ENCODE data around the gene G6PC1.
"Not testable (repeated sequence)": the region's sequence is repeated elsewhere in the genome, so short reads cannot be mapped to it uniquely, and the experiment has no call there.

The G6PC1 gene

DNA sequence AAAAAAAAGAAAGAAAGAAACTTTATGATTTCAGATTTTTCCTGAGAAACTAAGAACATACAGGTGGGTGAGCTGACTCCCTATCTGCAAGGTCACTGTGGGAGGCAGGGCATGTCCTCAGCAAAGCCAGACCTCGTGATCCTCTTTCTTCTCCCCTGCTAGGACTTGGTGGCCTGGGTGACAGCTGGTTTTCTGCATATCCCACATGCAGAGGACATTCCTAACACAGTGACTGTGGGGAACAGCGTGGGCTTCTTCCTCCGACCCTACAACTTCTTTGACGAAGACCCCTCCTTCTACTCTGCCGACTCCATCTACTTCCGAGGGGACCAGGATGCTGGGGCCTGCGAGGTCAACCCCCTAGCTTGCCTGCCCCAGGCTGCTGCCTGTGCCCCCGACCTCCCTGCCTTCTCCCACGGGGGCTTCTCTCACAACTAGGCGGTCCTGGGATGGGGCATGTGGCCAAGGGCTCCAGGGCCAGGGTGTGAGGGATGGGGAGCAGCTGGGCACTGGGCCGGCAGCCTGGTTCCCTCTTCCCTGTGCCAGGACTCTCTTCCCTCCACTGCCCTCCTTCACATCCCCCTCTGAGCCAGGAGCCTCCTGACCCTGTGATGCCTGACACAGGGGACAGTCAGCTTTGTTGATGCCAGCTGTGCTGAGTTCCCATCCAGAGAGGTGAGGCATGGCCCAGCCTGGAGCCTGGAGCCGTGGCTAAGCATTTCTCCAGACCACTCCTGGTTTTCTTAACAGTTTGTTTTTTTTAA lies 26.5 kb upstream of the G6PC1 start:
- not testable (repeated sequence) for DNase-seq (ENCODE audit: low read depth in 2 of 2)

DNA sequence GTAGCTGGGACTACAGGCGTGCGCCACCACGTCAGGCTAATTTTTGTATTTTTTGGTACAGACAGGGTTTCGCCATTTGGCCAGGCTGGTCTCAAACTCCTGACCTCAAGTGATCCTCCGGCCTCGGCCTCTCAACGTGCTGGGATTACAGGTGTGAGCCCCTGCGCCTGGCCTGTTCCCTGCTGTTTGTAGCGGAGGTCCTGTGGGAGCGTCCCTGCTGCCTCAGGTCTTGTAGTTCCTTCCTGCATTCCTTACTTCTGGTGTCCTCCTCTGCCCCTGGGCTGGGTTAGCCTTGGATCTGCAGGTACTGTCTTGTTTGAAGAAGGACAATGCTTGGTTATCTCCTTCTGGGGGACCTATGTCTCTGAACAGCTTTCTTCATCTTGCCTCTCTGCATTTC lies 23.6 kb upstream of the G6PC1 start:
- no peak for DNase-seq (ENCODE audit: low read depth in 2 of 2)

DNA sequence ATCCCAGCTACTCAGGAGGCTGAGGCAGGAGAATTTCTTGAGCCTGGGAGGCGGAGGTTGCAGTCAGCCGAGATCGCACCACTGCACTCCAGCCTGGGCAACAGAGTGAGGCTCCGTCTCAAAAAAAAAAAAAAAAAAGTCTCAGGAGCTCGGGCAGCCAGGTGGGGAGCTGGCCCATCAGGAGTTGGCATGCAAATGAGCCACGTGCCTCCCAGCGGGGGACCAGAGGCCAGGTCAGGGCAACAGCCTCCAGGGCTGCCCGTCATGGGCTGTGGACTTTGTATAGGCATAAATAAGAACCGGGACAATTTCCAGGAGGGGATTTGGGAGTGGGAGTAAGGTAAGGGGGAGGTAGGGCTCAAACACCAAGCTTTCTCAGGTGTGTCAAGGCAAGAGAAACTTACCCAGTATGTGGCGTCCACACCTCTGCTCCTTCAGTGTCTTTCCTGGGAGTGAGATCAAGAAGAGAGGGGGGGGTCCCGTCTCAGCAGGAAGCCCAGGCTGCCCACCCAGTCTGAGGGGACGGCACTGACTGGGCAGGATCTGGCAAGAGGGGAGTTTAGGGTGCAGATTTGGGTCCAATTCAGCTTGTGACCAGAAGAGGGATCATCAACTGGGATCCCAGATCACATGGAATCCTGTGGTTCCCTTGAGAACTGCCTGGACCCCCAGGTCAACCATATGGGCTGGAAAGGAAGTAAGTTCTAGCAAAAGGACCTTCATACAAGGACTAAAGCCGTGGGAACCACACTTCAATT lies 22.3 kb upstream of the G6PC1 start:
- no peak for DNase-seq (ENCODE audit: low read depth in 2 of 2)

DNA sequence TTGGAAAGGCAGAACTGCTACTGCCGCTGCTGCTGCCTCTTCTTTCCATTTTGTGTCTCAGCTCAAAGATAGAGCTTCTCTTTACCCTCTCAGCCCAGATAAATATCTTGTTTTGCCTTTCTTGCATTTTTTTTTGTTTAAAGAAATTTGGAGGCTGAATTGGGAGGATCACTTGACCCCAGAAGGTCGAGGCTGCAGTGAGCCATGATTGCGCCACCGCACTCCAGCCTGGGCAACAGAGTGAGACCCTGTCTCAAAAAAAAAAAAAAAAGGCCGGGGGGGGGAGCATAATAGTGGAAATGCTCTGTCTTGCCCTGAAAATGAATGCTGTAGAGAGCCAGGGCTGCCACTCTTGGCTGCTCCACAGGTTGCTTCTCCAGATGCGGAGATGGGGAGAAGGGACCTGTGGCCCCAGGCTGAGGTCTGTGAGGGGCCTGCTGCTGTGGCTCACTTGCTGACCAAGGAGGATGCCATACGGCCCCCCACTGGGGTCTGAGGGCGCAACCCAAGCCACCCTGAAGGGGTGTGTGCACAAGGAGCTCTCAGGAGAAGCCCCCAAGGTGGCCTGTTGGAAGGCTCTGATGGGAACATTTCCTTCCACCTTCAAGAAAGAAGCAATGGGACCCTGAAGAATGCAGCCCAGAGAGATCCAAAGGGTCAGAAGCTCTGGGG lies 21.5 kb upstream of the G6PC1 start:
- DNase-seq (ENCODE audit: low read depth in 2 of 2), result no peak

DNA sequence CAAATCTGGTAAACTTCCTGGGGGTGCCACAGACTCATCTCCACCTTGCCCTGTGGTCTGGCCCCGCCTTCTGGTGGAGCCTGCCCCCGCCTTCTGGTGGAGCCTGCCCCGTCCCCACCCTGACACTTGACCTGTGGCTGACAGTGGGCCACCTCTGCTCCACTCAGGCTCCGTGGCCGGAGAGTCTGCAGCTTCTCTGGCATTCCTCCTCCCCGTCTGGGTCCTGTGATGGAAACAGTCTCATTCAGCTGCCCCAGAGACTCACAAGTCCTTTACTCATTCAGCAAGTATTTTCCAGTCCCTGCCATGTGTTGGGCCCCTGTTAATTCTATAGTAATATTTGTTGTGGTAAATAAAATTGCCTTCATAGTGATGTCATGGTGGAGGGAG lies 21.0 kb upstream of the G6PC1 start:
- no peak for DNase-seq (ENCODE audit: low read depth in 2 of 2)

DNA sequence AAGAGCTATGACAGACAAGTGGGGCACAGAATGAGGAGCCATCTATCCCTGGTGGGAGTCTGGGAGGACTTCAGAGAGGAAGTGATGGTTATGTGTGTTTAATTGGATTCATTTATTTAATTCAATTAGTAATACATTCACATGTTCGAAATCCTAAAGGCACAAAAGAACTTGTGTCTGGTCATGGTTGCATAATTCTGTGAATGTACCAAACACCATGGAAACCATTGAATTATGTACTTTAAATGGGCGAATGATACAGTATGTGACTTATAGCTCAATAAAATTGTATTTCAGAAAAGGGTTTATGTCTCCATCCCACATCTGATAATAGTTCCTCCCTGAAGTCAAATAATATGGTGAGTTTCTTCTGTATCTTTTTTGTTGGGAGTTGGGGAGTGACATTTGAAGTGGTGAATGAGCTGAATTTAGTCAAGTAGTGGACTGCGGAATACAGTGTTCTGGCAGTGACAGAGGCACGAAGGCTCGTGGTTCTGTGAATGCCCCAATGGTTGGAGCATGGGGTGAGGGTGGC lies 19.8 kb upstream of the G6PC1 start:
- no peak for DNase-seq (ENCODE audit: low read depth in 2 of 2)

DNA sequence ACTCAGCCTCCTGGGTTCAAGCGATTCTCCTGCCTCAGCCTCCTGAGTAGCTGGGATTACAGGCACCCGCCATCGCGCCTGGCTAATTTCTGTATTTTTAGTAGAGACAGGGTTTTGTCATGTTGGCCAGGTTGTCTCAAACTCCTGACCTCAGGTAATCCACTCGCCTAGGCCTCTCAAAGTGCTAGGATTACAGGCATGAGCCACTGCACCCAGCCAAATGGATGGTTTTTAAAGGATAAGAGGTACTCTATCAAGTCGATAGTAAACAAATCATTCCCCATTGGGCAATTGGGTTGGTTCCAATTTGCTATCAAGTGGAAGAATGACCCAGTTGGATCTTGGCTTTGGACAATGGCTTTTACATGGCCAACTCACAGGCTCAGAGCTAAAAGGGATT lies 18.9 kb upstream of the G6PC1 start:
- not testable (repeated sequence) for DNase-seq (ENCODE audit: low read depth in 2 of 2)

DNA sequence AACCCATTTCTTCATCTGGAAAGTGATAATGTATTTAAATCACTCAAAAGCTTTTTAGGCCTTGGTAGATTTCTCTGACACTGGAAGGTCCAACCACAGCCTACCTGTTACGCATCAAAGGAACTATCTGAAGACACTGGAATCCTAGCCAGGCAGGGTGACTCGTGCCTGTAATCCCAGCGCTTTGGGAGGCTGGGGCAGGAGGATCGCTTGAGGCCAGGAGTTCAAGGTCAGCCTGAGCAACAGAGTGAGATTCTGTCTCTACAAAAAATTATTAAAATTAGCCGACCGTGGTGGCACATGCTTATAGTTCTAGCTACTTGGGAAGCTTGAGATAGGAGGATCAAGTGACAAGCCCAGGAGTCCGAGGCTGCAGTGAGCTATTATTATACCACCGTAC lies 18.4 kb upstream of the G6PC1 start:
- DNase-seq (ENCODE audit: low read depth in 2 of 2), result no peak

DNA sequence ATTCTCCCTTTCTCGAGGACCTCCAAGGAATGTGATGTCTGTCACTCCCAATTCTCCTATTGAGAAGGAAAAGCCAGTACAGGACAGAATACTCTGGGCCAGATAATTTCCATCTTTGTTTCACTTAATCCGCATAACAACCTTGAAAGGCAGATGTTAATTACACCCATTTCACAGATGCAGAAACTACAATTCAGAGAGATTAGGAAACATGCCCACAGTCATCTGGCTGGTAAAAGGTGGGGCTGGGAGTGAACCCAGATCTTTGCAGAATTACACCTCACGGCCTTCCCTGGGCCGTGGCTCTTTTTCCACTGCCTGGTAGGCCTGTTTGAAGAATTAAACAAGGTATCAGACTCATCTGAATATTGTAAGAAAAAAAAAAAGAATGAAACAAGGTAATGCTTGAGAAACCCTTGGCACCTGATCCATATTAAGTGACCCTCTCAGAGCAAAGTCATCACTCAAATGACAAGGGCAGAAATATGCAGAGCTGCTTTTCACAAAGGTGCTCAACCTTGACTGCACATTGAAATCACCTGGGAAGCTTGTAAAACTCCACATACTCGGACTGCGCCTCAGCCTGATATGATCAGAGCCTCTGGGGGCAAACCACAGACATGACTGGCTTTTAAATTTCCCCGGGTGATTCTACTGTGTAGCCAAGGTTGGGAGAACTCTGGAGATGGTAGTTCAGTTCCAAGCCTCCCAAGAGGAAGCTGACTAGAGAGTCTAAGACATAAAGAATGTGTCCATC lies 16.6 kb upstream of the G6PC1 start:
- no peak for DNase-seq (ENCODE audit: low read depth in 2 of 2)

DNA sequence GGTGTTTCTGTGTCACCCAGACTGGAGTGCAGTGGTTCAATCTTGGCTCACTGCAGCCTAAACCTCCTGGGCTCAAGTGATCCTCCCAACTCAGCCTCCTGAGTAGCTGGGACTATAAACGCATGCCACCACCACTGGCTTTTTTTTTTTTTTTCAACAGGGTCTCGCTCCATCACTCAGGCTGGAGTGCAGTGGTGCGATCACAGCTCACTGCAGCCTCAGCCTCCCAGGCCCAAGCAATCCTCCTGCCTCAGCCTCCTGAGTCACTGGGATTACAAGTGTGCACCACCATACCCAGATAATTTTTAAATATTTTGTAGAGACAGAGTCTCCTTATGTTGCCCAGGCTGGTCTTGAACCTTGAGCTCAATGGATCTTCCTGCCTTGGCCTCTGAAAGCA lies 14.8 kb upstream of the G6PC1 start:
- not testable (repeated sequence) for DNase-seq (ENCODE audit: low read depth in 2 of 2)

DNA sequence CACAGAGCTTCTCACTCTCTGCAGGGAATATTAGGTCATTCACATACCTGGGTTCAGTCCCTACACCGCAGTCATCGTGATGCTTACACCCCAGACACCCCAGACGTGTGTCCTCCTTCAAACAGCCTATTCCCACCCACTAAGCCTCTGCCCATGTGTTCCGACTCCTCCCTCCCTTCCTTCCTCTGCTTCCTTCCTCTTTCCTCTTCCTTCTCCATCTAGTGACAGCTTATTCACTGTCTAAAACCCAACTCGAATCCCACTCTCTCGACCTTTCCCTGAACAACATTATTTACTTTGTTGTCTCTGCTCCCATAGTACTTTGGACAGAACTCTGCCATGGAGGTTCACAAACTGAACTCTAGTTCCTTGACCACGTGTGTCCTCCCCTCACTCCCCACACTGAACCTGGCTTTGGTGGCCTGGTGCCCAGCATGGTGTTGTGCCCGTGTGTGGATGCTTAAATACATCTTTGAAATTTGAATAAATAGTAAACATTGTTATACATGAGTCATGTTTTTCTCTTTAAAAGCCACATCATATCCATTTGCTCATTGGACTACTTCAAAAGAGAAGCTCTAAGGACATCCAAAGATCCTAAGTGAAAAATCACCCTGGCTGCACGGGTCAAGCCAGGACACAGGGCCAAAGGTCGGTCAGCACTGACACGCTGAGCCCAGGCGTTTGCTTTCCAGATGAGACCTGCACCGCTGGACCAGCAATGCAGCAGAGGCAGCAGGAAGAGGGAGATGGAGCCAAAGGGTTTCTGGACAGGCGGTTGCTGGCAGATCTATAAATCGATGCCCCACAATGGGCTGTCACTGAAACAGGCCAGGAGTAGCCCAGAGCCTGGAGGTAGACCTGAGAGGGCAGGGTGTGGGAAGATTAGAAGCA lies 14.1 kb upstream of the G6PC1 start:
- no peak for DNase-seq (ENCODE audit: low read depth in 2 of 2)

DNA sequence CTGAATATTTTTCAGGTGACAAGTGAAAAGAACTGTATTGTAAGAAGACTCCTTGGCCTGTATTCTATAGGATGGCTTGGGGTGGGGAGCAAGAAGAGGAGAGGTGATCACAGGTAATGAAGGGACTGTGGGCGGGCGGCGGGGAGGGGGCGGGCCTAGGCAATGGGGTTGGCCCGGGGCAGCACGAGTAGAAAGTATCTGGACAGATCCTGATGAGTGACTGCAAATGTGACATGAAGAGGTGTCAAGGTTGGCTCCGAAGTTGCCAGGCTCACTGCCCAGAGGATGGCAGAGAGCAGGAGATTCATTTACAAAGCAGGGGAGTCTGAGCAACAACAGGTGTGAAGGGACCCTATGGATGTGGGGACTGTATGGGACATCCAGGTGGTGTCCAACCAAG lies 10.8 kb upstream of the G6PC1 start:
- DNase-seq (ENCODE audit: low read depth in 2 of 2), result no peak

DNA sequence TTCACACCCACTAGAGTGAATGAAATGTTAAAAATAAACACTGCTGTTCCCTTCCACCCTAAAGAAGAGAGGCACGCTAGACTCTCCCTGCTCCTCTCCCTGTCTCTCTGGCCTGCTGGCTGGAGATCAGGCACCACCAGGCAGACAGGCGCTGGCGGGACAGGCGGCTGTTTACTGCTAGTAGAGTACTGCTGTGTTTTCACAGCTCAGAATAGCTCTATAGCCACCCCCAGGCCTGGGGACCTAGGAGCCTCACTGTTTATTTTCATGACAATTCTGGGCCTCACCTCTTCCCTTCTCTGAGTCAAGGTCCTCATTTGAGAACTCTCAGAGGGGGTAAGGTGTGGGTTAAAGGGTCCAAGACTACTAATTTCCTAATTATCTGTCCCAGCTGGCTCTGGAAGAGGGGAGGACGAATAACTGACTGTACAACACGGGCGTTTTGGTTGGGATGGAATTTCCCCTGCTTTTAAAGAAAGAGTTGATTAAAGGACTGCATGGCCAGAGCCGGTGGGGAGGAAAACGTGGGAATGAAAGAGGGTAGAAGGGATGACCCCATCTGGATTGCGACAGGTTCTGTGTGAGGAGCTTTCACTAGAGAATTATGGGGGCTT lies 9.0 kb upstream of the G6PC1 start:
- DNase-seq (ENCODE audit: low read depth in 2 of 2), result no peak

DNA sequence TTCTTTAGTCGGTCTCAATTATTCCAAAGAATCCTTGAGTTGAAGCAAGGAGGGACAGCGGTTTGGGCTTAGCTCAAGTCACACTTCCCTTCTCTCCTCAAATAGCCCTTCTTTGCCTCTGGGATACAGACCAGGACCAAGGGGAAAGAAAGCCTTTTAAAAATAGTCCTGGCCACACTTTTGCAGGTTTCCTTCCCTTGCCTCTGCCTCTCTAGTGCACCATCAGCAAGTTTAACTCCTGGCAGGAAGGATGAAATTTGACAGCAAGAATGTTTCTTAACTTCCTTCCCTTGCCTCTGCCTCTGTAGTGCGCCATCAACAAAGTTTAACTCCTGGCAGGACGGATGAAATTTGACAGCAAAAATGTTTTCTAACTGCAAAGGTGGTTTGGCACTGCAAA lies 7.2 kb upstream of the G6PC1 start:
- no peak for DNase-seq (ENCODE audit: low read depth in 2 of 2)

DNA sequence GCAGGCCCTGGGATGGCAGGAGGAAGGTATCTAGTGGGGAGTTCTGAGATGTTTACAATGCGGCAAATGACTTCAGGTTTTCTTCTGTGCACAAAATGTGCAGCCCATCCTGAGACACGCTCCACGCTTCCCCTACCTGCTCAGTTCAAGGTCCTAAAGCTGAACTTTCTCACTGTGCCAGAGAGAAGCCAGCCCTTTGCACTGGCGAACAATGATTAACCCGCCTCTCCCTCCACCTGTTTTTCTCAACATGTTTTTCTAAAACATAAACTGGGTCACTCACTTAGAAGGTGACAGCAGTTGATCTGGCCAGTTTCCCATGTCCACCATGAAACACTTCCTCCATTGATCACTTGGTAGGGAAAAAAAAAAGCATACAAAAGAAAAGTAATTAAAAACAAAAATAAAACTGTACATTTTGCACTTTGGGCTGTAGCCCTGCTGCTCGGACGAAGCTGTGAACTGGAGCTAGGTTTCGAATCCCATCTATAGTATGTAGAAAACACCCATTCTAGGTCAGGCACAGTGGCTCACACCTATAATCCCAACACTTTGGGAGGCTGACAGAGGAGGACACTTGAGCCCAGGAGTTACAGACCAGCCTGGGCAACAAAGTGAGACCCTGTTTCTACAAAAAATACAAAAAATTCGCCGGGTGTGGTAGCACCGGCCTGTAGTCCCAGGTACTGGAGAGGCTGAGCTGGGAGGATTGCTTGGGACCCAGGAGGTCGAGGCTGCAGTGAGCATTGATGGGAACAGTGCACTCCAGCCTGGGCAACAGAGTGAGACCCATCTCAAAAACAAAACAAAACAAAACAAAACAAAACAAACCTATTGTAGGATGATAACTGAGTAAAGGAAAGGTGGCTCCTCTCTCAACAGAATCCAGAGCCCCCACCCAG lies 6.1 kb upstream of the G6PC1 start:
- no peak for DNase-seq (ENCODE audit: low read depth in 2 of 2)

DNA sequence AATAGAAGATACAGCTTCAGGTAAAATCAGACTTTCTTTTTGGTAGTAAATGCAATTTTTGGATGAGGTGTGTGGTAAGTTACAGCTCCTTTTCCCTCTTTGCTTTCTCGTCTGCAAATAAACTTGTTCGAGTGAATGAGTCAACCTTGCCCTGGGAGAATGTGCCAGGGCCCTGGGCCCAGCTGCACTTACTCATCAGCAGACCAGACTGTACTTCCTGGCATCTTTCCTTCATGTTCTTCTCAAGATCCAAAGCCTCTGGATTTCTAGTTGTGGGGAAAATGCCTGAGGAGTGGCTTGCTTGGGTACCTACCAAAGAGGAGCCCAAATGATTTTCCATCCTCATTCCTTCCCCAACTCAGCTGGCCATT lies 5.4 kb upstream of the G6PC1 start:
- no peak for DNase-seq (ENCODE audit: low read depth in 2 of 2)

DNA sequence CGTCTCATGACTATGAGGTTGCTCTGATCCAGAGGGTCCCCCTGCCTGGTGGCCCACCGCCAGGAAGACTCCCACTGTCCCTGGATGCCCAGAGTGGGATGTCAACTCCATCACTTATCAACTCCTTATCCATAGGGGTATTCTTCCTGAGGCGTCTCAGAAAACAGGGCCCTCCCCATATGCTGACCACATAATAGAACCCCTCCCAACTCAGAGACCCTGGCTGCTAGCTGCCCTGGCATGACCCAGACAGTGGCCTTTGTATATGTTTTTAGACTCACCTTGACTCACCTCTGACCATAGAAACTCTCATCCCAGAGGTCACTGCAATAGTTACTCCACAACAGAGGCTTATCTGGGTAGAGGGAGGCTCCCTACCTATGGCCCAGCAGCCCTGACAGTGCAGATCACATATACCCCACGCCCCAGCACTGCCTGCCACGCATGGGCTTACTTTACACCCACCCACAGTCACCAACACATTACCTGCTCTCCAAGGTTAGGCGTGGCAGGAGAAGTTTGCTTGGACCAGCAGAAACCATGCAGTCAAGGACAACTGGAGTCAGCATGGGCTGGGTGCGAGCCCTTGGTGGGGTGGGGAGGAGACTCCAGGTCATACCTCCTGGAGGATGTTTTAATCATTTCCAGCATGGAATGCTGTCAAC lies 2.3 kb upstream of the G6PC1 start:
- DNase-seq (ENCODE audit: low read depth in 2 of 2), result no peak

DNA sequence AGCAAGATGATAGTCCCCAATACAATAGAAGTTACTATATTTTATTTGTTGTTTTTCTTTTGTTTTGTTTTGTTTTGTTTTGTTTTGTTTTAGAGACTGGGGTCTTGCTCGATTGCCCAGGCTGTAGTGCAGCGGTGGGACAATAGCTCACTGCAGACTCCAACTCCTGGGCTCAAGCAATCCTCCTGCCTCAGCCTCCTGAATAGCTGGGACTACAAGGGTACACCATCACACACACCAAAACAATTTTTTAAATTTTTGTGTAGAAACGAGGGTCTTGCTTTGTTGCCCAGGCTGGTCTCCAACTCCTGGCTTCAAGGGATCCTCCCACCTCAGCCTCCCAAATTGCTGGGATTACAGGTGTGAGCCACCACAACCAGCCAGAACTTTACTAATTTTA lies 618 bp upstream of the G6PC1 start:
- not testable (repeated sequence) for DNase-seq (ENCODE audit: low read depth in 2 of 2)
